Upper lobe of left lung (tissue), 6 donors: ENCODE results near the gene FGF14. TPM values are rescaled to one million over a fixed set of nuclear protein-coding genes. Genes with fewer than 3 reads are reported as not detected.

Experiments used
- ATAC-seq, 2 donors: fragments of 200-7000 bp; cut with Tn5 transposase; one replicate each; pipeline ENCODE4 v1.9.1; 2022; ENCODE audit warnings: mild to moderate bottlenecking in 2 of 2, moderate library complexity in 2 of 2; ENCODE audit not compliant: low FRiP score in 2 of 2
- DNase-seq, 2 donors: peaks; one replicate each; pipeline ENCODE4 v3.0.0-alpha.2; 2019 to 2020
- H3K27ac ChIP-seq, 4 donors: fragments of 200-600 bp; sonication (generic); one replicate each; pipeline ENCODE4 v1.5.1; 2016 to 2019
- H3K27me3 ChIP-seq, 4 donors: fragments of 200-600 bp; sonication (generic); one replicate each; pipeline ENCODE4 v1.5.1; 2017 to 2019
- H3K36me3 ChIP-seq, 4 donors: fragments of 200-600 bp; sonication (generic); one replicate each; pipeline ENCODE4 v1.5.1; 2016 to 2019
- H3K4me1 ChIP-seq, 4 donors: fragments of 200-600 bp; sonication (generic); one replicate each; pipeline ENCODE4 v1.5.1; 2018 to 2019
- H3K4me3 ChIP-seq, 4 donors: fragments of 200-600 bp; sonication (generic); one replicate each; pipeline ENCODE4 v1.5.1; 2017 to 2019; ENCODE audit warnings: mild to moderate bottlenecking in 2 of 4, moderate library complexity in 1 of 4
- H3K9me3 ChIP-seq, 4 donors: fragments of 200-600 bp; sonication (generic); one replicate each; pipeline ENCODE4 v1.5.1; 2018 to 2019
- EP300 ChIP-seq, 4 donors: sonication (generic); formaldehyde crosslinking; IDR thresholded peaks; one replicate each; pipeline ENCODE4 v1.5.1; 2017; ENCODE audit warnings: antibody characterized with exemption in 4 of 4, control low read depth in 2 of 4
- POLR2A ChIP-seq, 4 donors: fragments of 450-650 bp; IDR thresholded peaks; one replicate each; pipeline ENCODE4 v1.5.1; 2016 to 2017; ENCODE audit warnings: antibody characterized with exemption in 4 of 4, mild to moderate bottlenecking in 2 of 4
- POLR2AphosphoS5 ChIP-seq, 2 donors: sonication (generic); formaldehyde crosslinking; IDR thresholded peaks; one replicate each; pipeline ENCODE4 v1.5.1; 2017; ENCODE audit warnings: antibody characterized with exemption in 2 of 2
- WGBS, 2 donors: methylation state at CpG; one replicate each; pipeline ENCODE4 v1.1.5; 2017 to 2018; 5-methylcytosine and 5-hydroxymethylcytosine counted together
- total RNA-seq, 6 donors: library from RNA; depleted of rRNA in 4 of 6; stranded (reverse); fragments of >200 nt in 4 of 6; gene quantifications; one replicate each; pipeline versions ENCODE4 v1.1.0 to v1.2.1, GENCODE V29; 2016 to 2021
- TF ChIP-seq, protein P1 (sequence below), 6 experiments: fragments of 450-650 bp in 4 of 6; fragments of 200-600 bp in 2 of 6; sonication (generic) in 2 of 6; IDR thresholded peaks; one replicate each; pipeline ENCODE4 v1.5.1; 2016 to 2019; ENCODE audit warnings: antibody characterized with exemption in 6 of 6
- donor health status: DM: no; HTN: no; CAD: no; lungs with moderate emphysema.
- donor health status: DM: no; HTN: yes; CAD: no; lungs with severe emphysema.

The FGF14 gene
- total RNA-seq, 6 donors from 2014 or later = 0.80 to 8.4 (median 4.1) TPM

GRCh38 chr13:102182170-102182569 lies 219.7 kb downstream of the FGF14 start:
- Histone ChIP-seq H3K9me3 (no peaks in the 10 kb centered on the region), H3K4me3 (no peak overlapping the region), H3K4me1 (no peaks in the 10 kb centered on the region), H3K27ac (no peak overlapping the region), H3K27me3 (no peaks in the 10 kb centered on the region), H3K36me3 (no peaks in the 10 kb centered on the region)
- ATAC-seq (no peak), DNase-seq (no peak)
- TF ChIP-seq, protein P1, sequence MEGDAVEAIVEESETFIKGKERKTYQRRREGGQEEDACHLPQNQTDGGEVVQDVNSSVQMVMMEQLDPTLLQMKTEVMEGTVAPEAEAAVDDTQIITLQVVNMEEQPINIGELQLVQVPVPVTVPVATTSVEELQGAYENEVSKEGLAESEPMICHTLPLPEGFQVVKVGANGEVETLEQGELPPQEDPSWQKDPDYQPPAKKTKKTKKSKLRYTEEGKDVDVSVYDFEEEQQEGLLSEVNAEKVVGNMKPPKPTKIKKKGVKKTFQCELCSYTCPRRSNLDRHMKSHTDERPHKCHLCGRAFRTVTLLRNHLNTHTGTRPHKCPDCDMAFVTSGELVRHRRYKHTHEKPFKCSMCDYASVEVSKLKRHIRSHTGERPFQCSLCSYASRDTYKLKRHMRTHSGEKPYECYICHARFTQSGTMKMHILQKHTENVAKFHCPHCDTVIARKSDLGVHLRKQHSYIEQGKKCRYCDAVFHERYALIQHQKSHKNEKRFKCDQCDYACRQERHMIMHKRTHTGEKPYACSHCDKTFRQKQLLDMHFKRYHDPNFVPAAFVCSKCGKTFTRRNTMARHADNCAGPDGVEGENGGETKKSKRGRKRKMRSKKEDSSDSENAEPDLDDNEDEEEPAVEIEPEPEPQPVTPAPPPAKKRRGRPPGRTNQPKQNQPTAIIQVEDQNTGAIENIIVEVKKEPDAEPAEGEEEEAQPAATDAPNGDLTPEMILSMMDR (IDR thresholded peaks at IDR 0.05) = no peak
- no peak for TF ChIP-seq POLR2AphosphoS5 (IDR thresholded peaks at IDR 0.05)
- no peak for TF ChIP-seq EP300 (IDR thresholded peaks at IDR 0.05)
- no peak for TF ChIP-seq POLR2A (IDR thresholded peaks at IDR 0.05)
- 89 to 91% methylated on average over 5 of the region's 5 CpGs for WGBS, 2 donors

DNA sequence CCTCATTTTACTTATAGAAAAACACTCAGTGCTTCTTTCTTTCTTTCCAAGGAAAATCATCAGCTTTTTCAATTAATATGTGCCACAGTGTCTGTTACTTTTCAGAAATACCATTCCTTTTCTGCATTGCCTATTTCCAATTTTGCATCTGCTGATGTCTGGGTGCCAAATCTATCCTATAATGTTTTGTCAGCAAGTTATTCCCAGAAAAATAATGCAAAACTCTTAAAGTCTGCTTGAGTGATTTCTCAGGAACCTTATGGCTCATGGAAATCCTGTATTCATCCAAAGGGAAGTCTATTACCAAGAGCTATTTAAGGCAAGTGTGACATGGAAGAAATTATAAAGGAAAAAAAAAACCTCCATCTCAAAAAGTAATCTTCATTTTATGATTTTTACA lies 224.4 kb downstream of the FGF14 start:
- Histone ChIP-seq H3K36me3 (no peaks in the 10 kb centered on the region), H3K27ac (no peak overlapping the region), H3K4me3 (no peak overlapping the region), H3K9me3 (no peaks in the 10 kb centered on the region), H3K27me3 (no peaks in the 10 kb centered on the region), H3K4me1 (no peaks in the 10 kb centered on the region)
- no peak for TF ChIP-seq EP300 (IDR thresholded peaks at IDR 0.05)
- no peak for TF ChIP-seq POLR2A (IDR thresholded peaks at IDR 0.05)
- TF ChIP-seq POLR2AphosphoS5 (IDR thresholded peaks at IDR 0.05) = no peak
- TF ChIP-seq, protein P1 (IDR thresholded peaks at IDR 0.05) = no peak
- no peak for ATAC-seq
- no peak for DNase-seq

DNA sequence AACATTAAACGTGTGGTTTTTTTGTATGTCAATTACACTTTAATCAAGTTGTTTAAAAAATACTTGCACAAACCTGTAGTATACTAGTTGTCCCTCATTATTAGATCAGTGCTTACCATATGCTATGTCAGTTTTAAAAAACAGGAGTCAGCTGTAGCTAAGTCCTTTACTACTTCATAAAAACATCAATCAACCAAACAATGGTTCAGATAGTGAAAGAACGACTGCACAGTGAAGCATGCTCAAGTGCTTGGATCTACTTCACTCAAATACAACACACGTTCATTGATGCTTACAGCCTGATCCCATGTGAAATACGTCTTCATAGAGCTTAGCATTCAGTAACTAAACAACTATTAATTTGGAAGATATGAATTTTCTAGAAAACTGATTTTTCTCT lies 225.0 kb downstream of the FGF14 start:
- H3K27me3 ChIP-seq = no peaks in the 10 kb centered on the region
- H3K9me3 ChIP-seq = no peaks in the 10 kb centered on the region
- DNase-seq (no peak), ATAC-seq (no peak)
- H3K4me3 ChIP-seq = no peak overlapping the region
- no peak overlapping the region for H3K27ac ChIP-seq
- no peaks in the 10 kb centered on the region for H3K36me3 ChIP-seq
- no peak for TF ChIP-seq POLR2AphosphoS5 (IDR thresholded peaks at IDR 0.05)
- no peak for TF ChIP-seq EP300 (IDR thresholded peaks at IDR 0.05)
- TF ChIP-seq, protein P1 (IDR thresholded peaks at IDR 0.05) = no peak
- no peak for TF ChIP-seq POLR2A (IDR thresholded peaks at IDR 0.05)
- no peaks in the 10 kb centered on the region for H3K4me1 ChIP-seq
- 46 to 60% methylated on average over 4 of the region's 4 CpGs for WGBS, 2 donors

DNA sequence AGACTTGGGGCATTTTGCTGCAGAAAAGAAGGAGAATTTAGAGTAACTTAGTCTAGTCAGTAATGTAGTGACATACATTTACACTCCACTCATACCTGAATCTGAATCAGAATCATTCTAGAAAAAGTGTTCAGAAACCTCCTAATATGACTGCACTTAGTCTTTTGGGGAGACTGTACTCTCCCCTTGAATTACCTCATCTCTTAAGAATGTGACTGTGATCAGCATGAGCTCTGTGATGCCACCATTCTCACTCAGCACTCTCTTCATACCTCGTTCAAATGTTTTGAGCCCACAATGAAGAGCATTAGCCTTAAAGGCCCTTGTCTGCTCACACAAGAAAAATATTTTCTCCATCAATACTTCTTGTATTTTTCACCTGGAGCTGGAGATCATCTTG lies 229.4 kb downstream of the FGF14 start:
- H3K27ac ChIP-seq = no peak overlapping the region
- H3K4me3 ChIP-seq = no peak overlapping the region
- 65 to 73% methylated on average over 1 of the region's 1 CpG for WGBS, 2 donors
- no peak for DNase-seq
- H3K9me3 ChIP-seq = no peaks in the 10 kb centered on the region
- no peaks in the 10 kb centered on the region for H3K27me3 ChIP-seq
- no peak for ATAC-seq
- H3K36me3 ChIP-seq = no peaks in the 10 kb centered on the region
- TF ChIP-seq, protein P1 (IDR thresholded peaks at IDR 0.05) = no peak
- no peaks in the 10 kb centered on the region for H3K4me1 ChIP-seq

GRCh38 chr13:102170305-102170704 lies 231.5 kb downstream of the FGF14 start:
- DNase-seq = no peak
- TF ChIP-seq, protein P1 (IDR thresholded peaks at IDR 0.05) = no peak
- TF ChIP-seq POLR2AphosphoS5 (IDR thresholded peaks at IDR 0.05) (no peak), EP300 (IDR thresholded peaks at IDR 0.05) (no peak), POLR2A (IDR thresholded peaks at IDR 0.05) (no peak)
- Histone ChIP-seq H3K4me1 (no peaks in the 10 kb centered on the region), H3K27ac (no peak overlapping the region), H3K9me3 (no peaks in the 10 kb centered on the region), H3K27me3 (no peaks in the 10 kb centered on the region), H3K36me3 (no peaks in the 10 kb centered on the region), H3K4me3 (no peak overlapping the region)
- ATAC-seq = no peak
- 76 to 88% methylated on average over 6 of the region's 6 CpGs for WGBS, 2 donors
